GM18951 (cell line): ENCODE data around the gene SERINC2.

Experiments
- POLR2A ChIP-seq: IDR thresholded peaks from 4 replicates; pipeline ENCODE4 v1.6.1; 2011; ENCODE audit warnings: mild to moderate bottlenecking; ENCODE audit not compliant: insufficient read length, insufficient read depth; ENCODE audit errors: extremely low read depth
- in situ Hi-C: fragments of 300-500 bp; cut with MboI; formaldehyde crosslinking; loops from one replicate; pipeline ENCODE4 v1.12.0; 2022; ENCODE audit warnings: low sequenced_read_pairs, mixed read lengths, inconsistent platforms; ENCODE audit not compliant: unreplicated experiment

SERINC2 gene

GRCh38 chr1:31482482-31483011 is 69.5 kb downstream of the SERINC2 start:
- in situ Hi-C loops, result no loop called here
- peak; percentile 32 for TF ChIP-seq POLR2A

- in situ Hi-C loops, result no loop called here
- TF ChIP-seq POLR2A, result no peak
Observed at GRCh38 chr1:31483012-31483946, 70.3 kb downstream of the SERINC2 start.
